Activated naive CD4-positive, alpha-beta T cell treated with anti-CD3 and anti-CD28 coated beads for 36 hours (primary cell): ENCODE data around the gene OR7G3. TPM values are rescaled to one million over a fixed set of nuclear protein-coding genes. Genes with fewer than 3 reads are reported as not detected.

Source experiments
- CTCF ChIA-PET: fragments of 350-600 bp; sonication (Branson Sonifier 250); formaldehyde crosslinking; loops from one replicate; lab custom pipeline; 2021; ENCODE audit warnings: antibody characterized with exemption; lab: Charles Lee
- DNase-seq: peaks from one replicate; pipeline ENCODE4 v3.0.0-alpha.2; 2020
- H3K27ac Mint-ChIP-seq: one replicate; pipeline ENCODE4 v1.8.0; 2021; ENCODE audit warnings: mild to moderate bottlenecking, mixed read lengths
- H3K27me3 Mint-ChIP-seq: one replicate; pipeline ENCODE4 v1.8.0; 2021; ENCODE audit warnings: low read depth, mixed read lengths
- H3K36me3 Mint-ChIP-seq: one replicate; pipeline ENCODE4 v1.8.0; 2021; ENCODE audit warnings: low read depth, mixed read lengths
- H3K4me1 Mint-ChIP-seq: one replicate; pipeline ENCODE4 v1.8.0; 2021; ENCODE audit warnings: low read depth, mixed read lengths
- H3K4me3 Mint-ChIP-seq: one replicate; pipeline ENCODE4 v1.8.0; 2021; ENCODE audit warnings: mild to moderate bottlenecking, moderate library complexity, mixed read lengths
- H3K9me3 Mint-ChIP-seq: one replicate; pipeline ENCODE4 v1.8.0; 2021; ENCODE audit warnings: mixed read lengths
- intact Hi-C: fragments of 100-400 bp; cut with micrococcal nuclease; formaldehyde crosslinking; loops from one replicate; pipeline ENCODE4 v1.15.1; 2023
- total RNA-seq, 2 experiments: library from RNA; stranded (reverse); gene quantifications; one replicate each; pipeline ENCODE4 v1.2.3, GENCODE V29; 2021

Gene OR7G3
- not detected for total RNA-seq

- H3K27me3 Mint-ChIP-seq = peaks cover 19% of the 10 kb centered on the region
- intact Hi-C loops = no loop called here
- no peaks in the 10 kb centered on the region for H3K36me3 Mint-ChIP-seq
- no peak for DNase-seq
- CTCF ChIA-PET = no interaction called here
- H3K4me1 Mint-ChIP-seq = peaks cover 5% of the 10 kb centered on the region
- no peak within 1 kb of the TSS for H3K4me3 Mint-ChIP-seq
- H3K27ac Mint-ChIP-seq = no peak within 1 kb of the TSS
- H3K9me3 Mint-ChIP-seq = no peaks in the 10 kb centered on the region
These were observed at the start of gene OR7G3 for GRCh38 chr19:9126900-9127405. Gene OR7G3 (minus strand): TSS chr19:9126950. CDS start chr19:9126950, 0 bp downstream.

- Mint-ChIP-seq H3K9me3 (peaks cover 10% of the 10 kb centered on the region), H3K27ac (no peak overlapping the region), H3K4me3 (no peak overlapping the region), H3K36me3 (no peaks in the 10 kb centered on the region), H3K27me3 (peaks cover 4% of the 10 kb centered on the region), H3K4me1 (no peaks in the 10 kb centered on the region)
- DNase-seq = no peak
- intact Hi-C loops = no loop called here
- CTCF ChIA-PET = no interaction called here
These were observed 48.6 kb upstream of the OR7G3 start for GRCh38 chr19:9175326-9175725.

- peaks cover 15% of the 10 kb centered on the region for H3K36me3 Mint-ChIP-seq
- DNase-seq = no peak
- no peaks in the 10 kb centered on the region for H3K4me1 Mint-ChIP-seq
- peaks cover 30% of the 10 kb centered on the region for H3K9me3 Mint-ChIP-seq
- CTCF ChIA-PET = no interaction called here
- intact Hi-C loops = no loop called here
- no peak overlapping the region for H3K4me3 Mint-ChIP-seq
- no peak overlapping the region for H3K27ac Mint-ChIP-seq
- H3K27me3 Mint-ChIP-seq = no peaks in the 10 kb centered on the region
These were observed 44.7 kb upstream of the OR7G3 start for GRCh38 chr19:9171393-9171991.

GRCh38 chr19:9166846-9167245, 40.1 kb upstream of the OR7G3 start:
- no peaks in the 10 kb centered on the region for H3K27me3 Mint-ChIP-seq
- peaks cover 47% of the 10 kb centered on the region for H3K9me3 Mint-ChIP-seq
- H3K36me3 Mint-ChIP-seq = peaks cover 59% of the 10 kb centered on the region
- no peak overlapping the region for H3K27ac Mint-ChIP-seq
- H3K4me3 Mint-ChIP-seq = no peak overlapping the region
- no peak for DNase-seq
- CTCF ChIA-PET = no interaction called here
- intact Hi-C loops = no loop called here
- H3K4me1 Mint-ChIP-seq = no peaks in the 10 kb centered on the region

- peaks cover 75% of the 10 kb centered on the region for H3K36me3 Mint-ChIP-seq
- intact Hi-C loops = no loop called here
- H3K4me1 Mint-ChIP-seq = no peaks in the 10 kb centered on the region
- H3K27ac Mint-ChIP-seq = no peak overlapping the region
- no peaks in the 10 kb centered on the region for H3K27me3 Mint-ChIP-seq
- no peak for DNase-seq
- no peak overlapping the region for H3K4me3 Mint-ChIP-seq
- CTCF ChIA-PET = no interaction called here
- peaks cover 58% of the 10 kb centered on the region for H3K9me3 Mint-ChIP-seq
These were observed 38.5 kb upstream of the OR7G3 start for GRCh38 chr19:9165261-9165660.

- H3K27ac Mint-ChIP-seq = no peak overlapping the region
- no peak overlapping the region for H3K4me3 Mint-ChIP-seq
- no peak for DNase-seq
- CTCF ChIA-PET = no interaction called here
- H3K4me1 Mint-ChIP-seq = no peaks in the 10 kb centered on the region
- no peaks in the 10 kb centered on the region for H3K27me3 Mint-ChIP-seq
- peaks cover 98% of the 10 kb centered on the region for H3K36me3 Mint-ChIP-seq
- intact Hi-C loops = no loop called here
- peaks cover 55% of the 10 kb centered on the region for H3K9me3 Mint-ChIP-seq
These were observed 34.7 kb upstream of the OR7G3 start for GRCh38 chr19:9161427-9161826.

GRCh38 chr19:9159891-9160290, 33.1 kb upstream of the OR7G3 start:
- Mint-ChIP-seq H3K9me3 (peaks cover 67% of the 10 kb centered on the region), H3K27ac (no peak overlapping the region), H3K27me3 (no peaks in the 10 kb centered on the region), H3K4me3 (no peak overlapping the region), H3K4me1 (peaks cover 6% of the 10 kb centered on the region), H3K36me3 (peaks cover 98% of the 10 kb centered on the region)
- CTCF ChIA-PET = no interaction called here
- no peak for DNase-seq
- intact Hi-C loops = no loop called here

- H3K36me3 Mint-ChIP-seq = peaks cover 99% of the 10 kb centered on the region
- H3K27ac Mint-ChIP-seq = no peak overlapping the region
- H3K9me3 Mint-ChIP-seq = peaks cover 76% of the 10 kb centered on the region
- intact Hi-C loops = no loop called here
- H3K4me1 Mint-ChIP-seq = peaks cover 9% of the 10 kb centered on the region
- CTCF ChIA-PET = no interaction called here
- DNase-seq = no peak
- H3K27me3 Mint-ChIP-seq = no peaks in the 10 kb centered on the region
- no peak overlapping the region for H3K4me3 Mint-ChIP-seq
These were observed 29.6 kb upstream of the OR7G3 start for GRCh38 chr19:9156304-9156703.

- peak overlapping the region; percentile 2 for H3K27ac Mint-ChIP-seq
- CTCF ChIA-PET = no interaction called here
- DNase-seq = no peak
- no peaks in the 10 kb centered on the region for H3K27me3 Mint-ChIP-seq
- H3K4me1 Mint-ChIP-seq = peaks cover 14% of the 10 kb centered on the region
- H3K9me3 Mint-ChIP-seq = peaks cover 76% of the 10 kb centered on the region
- H3K36me3 Mint-ChIP-seq = peaks cover 99% of the 10 kb centered on the region
- H3K4me3 Mint-ChIP-seq = no peak overlapping the region
- intact Hi-C loops = no loop called here
These were observed 28.8 kb upstream of the OR7G3 start for GRCh38 chr19:9155591-9155990.

GRCh38 chr19:9151367-9151766, 24.6 kb upstream of the OR7G3 start:
- H3K9me3 Mint-ChIP-seq = peaks cover 72% of the 10 kb centered on the region
- no peaks in the 10 kb centered on the region for H3K27me3 Mint-ChIP-seq
- intact Hi-C loops = no loop called here
- CTCF ChIA-PET = no interaction called here
- H3K4me1 Mint-ChIP-seq = peaks cover 43% of the 10 kb centered on the region
- H3K4me3 Mint-ChIP-seq = no peak overlapping the region
- no peak overlapping the region for H3K27ac Mint-ChIP-seq
- no peak for DNase-seq
- H3K36me3 Mint-ChIP-seq = peaks cover 96% of the 10 kb centered on the region

GRCh38 chr19:9150650-9151049, 23.9 kb upstream of the OR7G3 start:
- CTCF ChIA-PET = no interaction called here
- intact Hi-C loops = no loop called here
- H3K4me1 Mint-ChIP-seq = peaks cover 44% of the 10 kb centered on the region
- H3K27ac Mint-ChIP-seq = no peak overlapping the region
- no peak for DNase-seq
- H3K9me3 Mint-ChIP-seq = peaks cover 67% of the 10 kb centered on the region
- H3K4me3 Mint-ChIP-seq = no peak overlapping the region
- no peaks in the 10 kb centered on the region for H3K27me3 Mint-ChIP-seq
- peaks cover 92% of the 10 kb centered on the region for H3K36me3 Mint-ChIP-seq

- Mint-ChIP-seq H3K9me3 (peaks cover 66% of the 10 kb centered on the region), H3K4me1 (peaks cover 41% of the 10 kb centered on the region), H3K4me3 (no peak overlapping the region), H3K36me3 (peaks cover 92% of the 10 kb centered on the region), H3K27me3 (no peaks in the 10 kb centered on the region), H3K27ac (no peak overlapping the region)
- CTCF ChIA-PET = no interaction called here
- no peak for DNase-seq
- intact Hi-C loops = no loop called here
These were observed 23.2 kb upstream of the OR7G3 start for GRCh38 chr19:9149997-9150396.

GRCh38 chr19:9148697-9149096, 21.9 kb upstream of the OR7G3 start:
- H3K27me3 Mint-ChIP-seq = no peaks in the 10 kb centered on the region
- CTCF ChIA-PET = no interaction called here
- no peak overlapping the region for H3K4me3 Mint-ChIP-seq
- intact Hi-C loops = no loop called here
- H3K4me1 Mint-ChIP-seq = peaks cover 41% of the 10 kb centered on the region
- H3K27ac Mint-ChIP-seq = no peak overlapping the region
- H3K36me3 Mint-ChIP-seq = peaks cover 90% of the 10 kb centered on the region
- no peak for DNase-seq
- peaks cover 62% of the 10 kb centered on the region for H3K9me3 Mint-ChIP-seq
